ENCODE results near the gene HES1. TPM values are rescaled to one million over a fixed set of nuclear protein-coding genes. Genes with fewer than 3 reads are reported as not detected.

HES1 gene
- total and polyA plus RNA-seq, 9 of the 15 experiments (the other 6 are each of a cell fraction or from before 2014, with no cell fraction given), result 3.4 to 37.0 (median 19.3) TPM

DNA sequence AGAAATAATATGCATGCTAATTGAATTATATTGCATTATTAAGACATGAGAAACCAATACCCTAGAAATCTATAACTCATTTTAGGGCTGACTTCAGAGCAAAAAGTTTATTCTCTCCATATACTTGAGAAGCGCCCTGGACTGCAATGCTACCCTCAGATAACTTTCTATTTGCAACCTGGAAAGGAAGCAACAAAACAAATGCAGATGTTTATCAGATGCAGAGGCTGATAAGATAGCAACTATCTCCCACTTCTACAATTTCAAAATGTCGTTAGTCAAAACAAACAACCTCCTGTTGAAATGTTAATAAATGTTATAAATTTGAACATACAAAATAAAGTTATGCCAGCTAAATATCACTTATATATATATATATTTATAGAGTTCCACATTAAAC, 34.8 kb downstream of the HES1 start (continued):
- TF ChIP-seq UBTF (IDR thresholded peaks at IDR 0.05; ENCODE audit: borderline replicate concordance in 1 of 2, low read depth in 2 of 2, low read length in 2 of 2) (no peak), E2F5 (CRISPR knock-in tag; IDR thresholded peaks at IDR 0.05) (no peak), GTF2E2 (tag; IDR thresholded peaks at IDR 0.05) (no peak)

DNA sequence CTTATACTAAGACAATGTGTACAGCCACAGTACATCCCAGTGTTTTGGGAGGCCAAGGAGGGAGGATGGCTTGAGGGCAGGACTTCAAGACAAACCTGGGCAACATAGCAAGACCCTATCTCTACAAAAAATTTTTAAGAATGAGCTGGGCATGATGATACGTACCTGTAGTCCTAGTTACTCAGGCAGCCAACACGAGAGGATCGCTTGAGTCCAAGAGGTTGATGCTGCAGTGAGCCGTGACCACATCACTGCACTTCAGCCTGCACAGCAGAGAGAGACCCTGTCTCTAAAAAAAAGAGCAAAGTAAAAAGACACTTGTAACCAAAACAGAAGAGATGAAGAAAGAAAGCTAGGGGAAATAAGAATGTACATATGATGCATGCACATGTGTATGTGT, 38.5 kb downstream of the HES1 start:
- 63% methylated on average over 2 of the region's 4 CpGs for WGBS (ENCODE audit: insufficient coverage, low coverage, missing lambda C conversion rate)
- no peaks in the 10 kb centered on the region for H3K9me1 ChIP-seq (ENCODE audit: control insufficient read depth, insufficient read depth, low read length)
- H3K27ac ChIP-seq (ENCODE audit: extremely low read depth, low read depth, low read length), result no peak overlapping the region
- CTCF ChIA-PET (ENCODE audit: low intra/inter-chr PET ratio), result no interaction called here
- in situ Hi-C loops (cut with MboI) (no loop called here), intact Hi-C loops (cut with micrococcal nuclease) (no loop called here)
- no peaks in the 10 kb centered on the region for H3K9me3 ChIP-seq (replicated peaks; ENCODE audit: control insufficient read depth, insufficient read depth, low read depth, low read length)
- H3K4me1 ChIP-seq (replicated peaks in 1 of 2; ENCODE audit: control insufficient read depth in 2 of 2, insufficient read depth in 2 of 2, low read length in 2 of 2), result peaks cover 18 to 19% of the 10 kb centered on the region in 2 experiments
- no peak for FAIRE-seq
- no peak overlapping the region for H3K9ac ChIP-seq (ENCODE audit: insufficient read depth in 1 of 2, low read depth in 2 of 2, low read length in 2 of 2)
- TF ChIP-seq PHTF2 (CRISPR knock-in tag; IDR thresholded peaks at IDR 0.05) (no peak), ZNF121 (CRISPR knock-in tag; conservative IDR thresholded peaks at IDR 0.05) (0 out of 2 replicates have a peak, but pooled peaks have one; percentile 24)
- no peak overlapping the region for H3K4me3 ChIP-seq
- ATAC-seq, result no peak
- H2AFZ ChIP-seq (ENCODE audit: low read depth, low read length), result no peak overlapping the region
- DNase-seq (ENCODE audit: extremely low read depth in 1 of 4, low spot score in 3 of 4), result no peak
- POLR2A ChIA-PET, result no interaction called here
- no peaks in the 10 kb centered on the region for H4K20me1 ChIP-seq (replicated peaks; ENCODE audit: control insufficient read depth, insufficient read depth, low read length)
- no peaks in the 10 kb centered on the region for H3K36me3 ChIP-seq (ENCODE audit: control insufficient read depth, insufficient read depth, low read length)
- H3K27me3 ChIP-seq (ENCODE audit: control insufficient read depth in 2 of 2, insufficient read depth in 2 of 2, low read length in 2 of 2), result no peaks in the 10 kb centered on the region
- no TSS peak for BruUV-seq (replicated peaks)
- no peaks in the 10 kb centered on the region for H3K79me2 ChIP-seq (ENCODE audit: control insufficient read depth, insufficient read depth, low read length)
- no peak overlapping the region for H3K4me2 ChIP-seq (ENCODE audit: insufficient read depth, low read length)
